Choroid plexus epithelial cell (primary cell): Measurements from ENCODE around the gene FRMD4A.
A peak's percentile ranks its signal among the peaks of the same experiment; 100 is the strongest.

Experiments used
- DNase-seq: peaks from one replicate; pipeline ENCODE4 v3.0.0-alpha.2; 2010; ENCODE audit warnings: low read depth
- H3K4me3 ChIP-seq: 2 replicates; pipeline ENCODE4 v1.5.1; 2011; ENCODE audit warnings: low read depth, mild to moderate bottlenecking, control low read depth, low read length, moderate library complexity
- CTCF ChIP-seq: conservative IDR thresholded peaks from 2 replicates; pipeline ENCODE4 v1.5.1; 2011; ENCODE audit warnings: low read depth, mild to moderate bottlenecking, control low read depth, inconsistent platforms, low read length, moderate library complexity

Gene FRMD4A

DNA sequence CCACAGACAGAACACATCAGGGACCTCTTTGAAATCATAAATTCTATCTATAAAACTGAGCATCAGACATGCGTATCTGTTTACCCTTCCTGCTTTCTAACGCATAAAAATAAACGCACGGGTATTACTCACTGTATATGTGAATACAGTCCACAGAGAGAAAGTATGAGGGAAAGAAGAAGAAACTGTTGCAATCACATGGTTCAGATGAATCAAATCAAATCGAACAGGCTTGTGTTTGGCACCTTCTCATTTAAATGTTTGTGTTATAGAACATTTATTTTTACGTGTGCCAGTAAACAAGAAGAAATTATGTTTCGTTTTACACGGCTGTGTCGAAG, 322.0 kb downstream of the FRMD4A start:
- TF ChIP-seq CTCF: no peak
- DNase-seq: peak; percentile 39
- H3K4me3 ChIP-seq: peak overlapping the region; percentile 65

DNA sequence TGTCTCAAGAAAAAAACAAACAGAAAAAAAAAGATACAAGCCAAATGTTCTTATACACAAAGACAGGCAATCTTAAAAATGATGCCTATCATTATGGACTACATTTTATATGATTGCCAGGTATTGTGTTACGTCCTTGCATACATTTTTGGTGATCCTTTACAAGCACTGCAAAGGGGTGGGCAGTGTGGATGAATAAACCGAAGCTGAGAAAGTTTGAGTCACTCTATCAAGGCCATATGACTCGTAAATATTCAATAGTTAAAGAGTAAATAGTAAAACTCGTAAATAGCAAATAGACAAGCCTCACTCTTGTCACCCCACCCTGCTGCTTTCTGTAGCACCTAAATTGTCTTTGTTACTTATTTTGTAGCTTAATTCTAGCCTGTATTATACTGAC, 326.2 kb downstream of the FRMD4A start:
- no peak overlapping the region for H3K4me3 ChIP-seq
- DNase-seq: no peak
- no peak for TF ChIP-seq CTCF

DNA sequence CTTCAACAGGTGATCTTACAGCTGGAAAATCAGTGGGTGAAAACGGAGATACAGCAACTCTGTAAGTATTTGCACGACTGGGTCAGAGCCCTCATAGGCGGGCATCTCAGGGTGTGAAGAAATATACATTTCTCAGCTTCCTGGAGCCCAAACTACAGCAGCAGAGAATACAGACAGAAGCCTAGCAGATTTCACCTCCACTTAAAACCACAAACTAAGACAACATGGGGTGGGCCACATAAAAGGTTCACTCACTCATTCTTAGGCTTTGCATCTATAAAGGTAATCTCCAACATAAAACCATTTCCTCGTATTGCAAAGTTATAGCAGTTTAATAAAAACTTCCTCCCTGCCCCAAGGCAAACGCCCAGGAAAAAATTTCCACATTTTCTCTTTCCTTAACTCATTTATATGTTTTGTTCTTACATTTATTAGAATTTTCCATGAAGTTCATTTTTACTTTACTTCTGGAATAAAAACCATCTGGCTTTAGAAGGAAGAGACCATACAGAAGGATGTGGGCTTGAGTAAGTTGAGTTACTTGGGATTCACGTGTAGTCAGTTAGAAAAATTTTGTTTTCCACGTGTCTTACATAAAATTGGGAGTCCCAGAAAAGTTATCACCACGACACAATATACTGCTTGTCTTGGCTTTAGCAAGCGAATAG, 327.1 kb downstream of the FRMD4A start:
- no peak for TF ChIP-seq CTCF
- H3K4me3 ChIP-seq: no peak overlapping the region
- DNase-seq: no peak

DNA sequence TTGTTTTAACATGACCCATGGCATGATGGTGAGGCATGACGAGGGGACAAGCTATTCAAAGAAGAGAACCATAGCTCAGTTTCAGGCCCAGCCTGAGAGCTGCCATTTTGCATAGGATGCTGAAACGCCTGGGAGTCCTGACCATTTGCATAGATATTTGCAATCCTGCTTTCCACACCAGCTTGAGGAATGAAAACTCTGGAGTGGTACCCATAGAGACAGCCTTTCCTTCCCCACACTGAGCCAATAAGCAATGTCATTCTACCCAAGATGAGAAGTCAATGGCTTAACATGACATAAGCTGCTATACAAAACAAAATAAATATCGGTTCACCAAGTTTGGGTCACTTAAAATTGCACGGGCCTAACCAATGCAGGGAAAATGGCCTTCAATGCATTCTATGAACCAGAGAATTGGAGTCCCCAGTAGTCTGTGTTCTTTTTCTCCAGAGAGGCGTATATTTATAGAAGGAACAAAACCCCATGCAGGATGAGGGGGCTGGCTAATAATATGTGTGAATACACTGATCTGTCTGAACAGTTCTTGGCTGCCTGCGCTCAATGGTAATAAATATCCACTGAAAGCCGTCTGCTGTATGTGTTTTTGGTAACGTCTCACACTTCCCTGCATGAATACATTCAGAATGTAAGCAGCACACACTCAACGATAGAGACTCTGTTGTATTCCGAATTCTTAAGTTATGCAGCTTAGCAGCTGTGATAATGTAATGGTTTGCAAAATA, 329.3 kb downstream of the FRMD4A start:
- H3K4me3 ChIP-seq: no peak overlapping the region
- no peak for TF ChIP-seq CTCF
- DNase-seq: no peak

GRCh38 chr10:13998163-13998835, 332.4 kb downstream of the FRMD4A start:
- TF ChIP-seq CTCF: no peak
- no peak for DNase-seq
- H3K4me3 ChIP-seq: no peak overlapping the region

DNA sequence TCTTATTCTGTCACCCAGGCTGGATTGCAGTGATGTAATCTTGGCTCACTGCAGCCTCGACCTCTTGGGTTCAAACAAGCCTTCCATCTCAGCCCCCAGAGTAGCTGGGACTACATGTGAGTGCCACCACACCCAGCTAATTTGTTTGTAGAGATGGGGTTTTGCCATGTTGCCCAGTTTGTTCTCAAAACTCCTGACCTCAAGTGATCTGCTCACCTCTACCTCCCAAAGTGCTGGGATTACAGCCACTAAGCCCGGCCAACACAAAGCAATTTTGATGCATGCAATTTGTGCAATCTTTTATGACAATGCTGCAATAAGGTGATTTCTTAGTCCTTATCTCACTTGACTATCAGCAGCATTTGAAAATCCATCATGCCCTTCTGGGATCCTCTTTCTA, 333.1 kb downstream of the FRMD4A start:
- no peak for DNase-seq
- no peak overlapping the region for H3K4me3 ChIP-seq
- TF ChIP-seq CTCF: no peak
